ENCODE measurements around the gene PDZD8.

PDZD8 gene

DNA sequence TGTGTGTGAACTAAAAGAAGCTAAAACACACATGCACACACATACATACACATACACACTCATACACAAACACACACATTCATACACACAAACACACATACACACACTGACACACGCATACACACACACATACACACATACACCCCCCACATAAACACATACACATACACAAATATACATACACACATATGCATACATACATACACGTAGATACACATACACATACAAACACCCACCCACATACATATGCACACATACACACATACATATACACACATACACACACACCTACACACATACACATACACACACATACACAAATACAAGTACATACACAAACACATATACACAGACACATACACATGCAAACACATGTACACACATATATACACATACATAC lies 106.3 kb downstream of the PDZD8 start:
- TF ChIP-seq, protein P1, sequence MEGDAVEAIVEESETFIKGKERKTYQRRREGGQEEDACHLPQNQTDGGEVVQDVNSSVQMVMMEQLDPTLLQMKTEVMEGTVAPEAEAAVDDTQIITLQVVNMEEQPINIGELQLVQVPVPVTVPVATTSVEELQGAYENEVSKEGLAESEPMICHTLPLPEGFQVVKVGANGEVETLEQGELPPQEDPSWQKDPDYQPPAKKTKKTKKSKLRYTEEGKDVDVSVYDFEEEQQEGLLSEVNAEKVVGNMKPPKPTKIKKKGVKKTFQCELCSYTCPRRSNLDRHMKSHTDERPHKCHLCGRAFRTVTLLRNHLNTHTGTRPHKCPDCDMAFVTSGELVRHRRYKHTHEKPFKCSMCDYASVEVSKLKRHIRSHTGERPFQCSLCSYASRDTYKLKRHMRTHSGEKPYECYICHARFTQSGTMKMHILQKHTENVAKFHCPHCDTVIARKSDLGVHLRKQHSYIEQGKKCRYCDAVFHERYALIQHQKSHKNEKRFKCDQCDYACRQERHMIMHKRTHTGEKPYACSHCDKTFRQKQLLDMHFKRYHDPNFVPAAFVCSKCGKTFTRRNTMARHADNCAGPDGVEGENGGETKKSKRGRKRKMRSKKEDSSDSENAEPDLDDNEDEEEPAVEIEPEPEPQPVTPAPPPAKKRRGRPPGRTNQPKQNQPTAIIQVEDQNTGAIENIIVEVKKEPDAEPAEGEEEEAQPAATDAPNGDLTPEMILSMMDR (IDR thresholded peaks at IDR 0.05; ENCODE audit: control extremely low read depth, extremely low read depth, low read depth, missing control alignments) = no peak
- no peak for DNase-seq (ENCODE audit: extremely low spot score)
- ChIA-PET POLR2A (no interaction called here), CTCF (no interaction called here)

DNA sequence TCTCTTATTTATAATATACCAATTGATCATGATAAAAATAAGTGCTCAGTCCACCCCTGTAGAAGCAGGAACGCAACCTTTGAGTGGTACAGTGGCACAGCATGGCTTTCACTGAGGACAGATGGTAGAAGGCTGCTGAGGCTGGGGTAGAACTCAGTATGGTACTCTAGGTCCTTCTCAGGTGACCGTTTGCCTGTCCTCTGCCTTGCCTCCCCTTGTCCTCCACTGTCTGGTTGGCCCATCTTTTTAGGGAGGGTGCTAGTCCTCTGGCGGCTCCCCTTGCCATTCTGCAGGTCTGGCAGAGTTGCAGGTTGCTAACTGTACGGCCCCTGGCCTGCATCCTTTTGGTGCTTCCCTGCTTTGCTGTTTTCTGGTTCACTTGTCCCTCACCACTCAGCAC lies 107.0 kb downstream of the PDZD8 start:
- TF ChIP-seq, protein P1 (IDR thresholded peaks at IDR 0.05; ENCODE audit: control extremely low read depth, extremely low read depth, low read depth, missing control alignments) = no peak
- ChIA-PET POLR2A (no interaction called here), CTCF (interaction anchor here (1.8 kb wide), 1 partner anchor 8 kb away, joined by 4 read pairs; no protein-coding TSS in a partner anchor)
- no peak for DNase-seq (ENCODE audit: extremely low spot score)

DNA sequence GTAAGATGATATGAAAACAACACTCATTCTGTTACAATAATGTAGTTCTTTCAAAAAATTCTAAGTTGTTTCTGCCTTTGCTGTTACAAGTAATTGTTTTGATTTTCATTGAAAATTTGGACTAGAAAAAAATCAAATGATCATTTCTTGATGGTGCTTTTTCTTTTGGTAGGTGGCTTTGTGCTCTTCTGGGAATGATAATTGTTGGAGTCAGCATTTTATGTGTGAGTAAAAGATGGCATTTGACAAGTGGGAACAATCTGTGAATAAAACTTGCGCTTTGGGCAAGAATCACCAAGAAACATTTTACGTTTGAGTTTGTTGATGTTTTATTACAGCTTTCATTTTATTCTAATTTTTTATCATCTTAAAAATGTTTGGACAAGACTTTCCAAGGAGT lies 108.4 kb downstream of the PDZD8 start:
- TF ChIP-seq, protein P1 (IDR thresholded peaks at IDR 0.05; ENCODE audit: control extremely low read depth, extremely low read depth, low read depth, missing control alignments) = no peak
- DNase-seq (ENCODE audit: extremely low spot score) = no peak
- CTCF ChIA-PET = interaction anchor here (1.1 to 1.8 kb wide), 3 partner anchors 9 to 52 kb away, joined by 3 to 4 read pairs (median 4); no protein-coding TSS in a partner anchor
- POLR2A ChIA-PET = no interaction called here

DNA sequence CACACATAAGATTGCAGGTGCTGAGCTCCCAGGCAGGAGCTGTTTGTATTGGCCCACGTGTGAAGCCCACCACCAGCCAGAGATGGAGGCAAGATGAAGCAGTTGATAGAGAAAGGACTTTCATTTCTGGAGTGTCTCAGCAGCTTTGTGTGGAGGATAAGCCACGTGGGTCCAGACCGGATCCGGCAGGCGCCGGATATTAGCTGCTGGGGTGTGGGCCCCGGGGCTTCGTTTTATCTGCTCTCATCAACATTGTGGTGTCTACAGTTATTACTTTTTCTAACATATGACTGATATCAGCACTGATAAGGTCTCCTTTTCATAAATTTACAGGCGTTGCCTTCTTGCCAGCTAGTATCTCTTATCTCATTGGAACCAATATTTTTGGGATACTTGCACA lies 108.8 kb downstream of the PDZD8 start:
- POLR2A ChIA-PET = no interaction called here

DNA sequence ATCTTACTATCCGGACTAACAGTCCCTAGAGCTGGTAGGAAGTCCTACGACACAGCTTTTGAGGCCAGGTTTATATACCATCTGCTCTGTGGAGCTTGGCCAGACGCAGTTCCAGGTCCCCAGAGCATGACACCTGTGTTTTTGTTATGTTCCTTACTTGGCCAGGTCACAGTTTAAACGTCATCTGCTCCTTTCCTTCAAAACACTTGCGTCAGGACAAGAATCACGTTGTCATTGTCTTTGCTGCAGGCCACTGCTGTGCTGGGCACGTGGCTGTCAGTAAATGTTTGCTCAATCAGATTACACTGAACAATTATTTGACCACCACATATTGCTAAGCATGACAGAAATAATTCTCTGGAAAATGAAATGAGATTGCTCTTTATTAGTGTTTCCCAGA lies 110.5 kb downstream of the PDZD8 start:
- ChIA-PET POLR2A (no interaction called here), CTCF (no interaction called here)
- TF ChIP-seq, protein P1 (IDR thresholded peaks at IDR 0.05; ENCODE audit: control extremely low read depth, extremely low read depth, low read depth, missing control alignments) = no peak
- no peak for DNase-seq (ENCODE audit: extremely low spot score)

More for the DNA sequence above, 108.8 kb downstream of the PDZD8 start:
- DNase-seq (ENCODE audit: extremely low spot score) = no peak
- TF ChIP-seq, protein P1 (IDR thresholded peaks at IDR 0.05; ENCODE audit: control extremely low read depth, extremely low read depth, low read depth, missing control alignments) = no peak
- CTCF ChIA-PET = interaction anchor here (1.1 to 1.8 kb wide), 4 partner anchors 10 to 52 kb away, joined by 3 to 4 read pairs (median 4); no protein-coding TSS in a partner anchor

DNA sequence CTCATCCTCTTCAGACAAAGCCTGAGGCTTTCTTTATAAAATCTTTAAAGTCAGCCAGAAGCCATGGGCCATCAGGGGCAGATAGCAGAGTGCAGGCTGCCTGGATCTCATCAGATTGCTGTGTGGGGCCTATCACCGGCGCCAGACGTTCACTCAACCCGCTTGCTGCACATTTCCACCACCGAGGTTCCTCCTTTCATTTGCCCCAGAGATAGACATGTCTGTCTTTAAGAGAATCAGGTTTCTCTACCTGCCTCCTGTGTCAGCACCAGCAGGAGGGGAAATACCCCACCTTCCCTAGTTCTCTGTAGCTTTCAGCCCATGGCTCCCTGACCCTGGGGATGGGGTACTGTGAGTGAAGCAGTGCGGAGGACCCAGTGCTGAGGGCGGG lies 112.3 kb downstream of the PDZD8 start:
- TF ChIP-seq, protein P1 (IDR thresholded peaks at IDR 0.05; ENCODE audit: control extremely low read depth, extremely low read depth, low read depth, missing control alignments) = no peak
- DNase-seq (ENCODE audit: extremely low spot score) = no peak
- POLR2A ChIA-PET = no interaction called here
- CTCF ChIA-PET = interaction anchor here (1.7 to 2.4 kb wide), 3 partner anchors 24 to 180 kb away, joined by 3 to 9 read pairs (median 8); no protein-coding TSS in a partner anchor
